Activated naive CD8-positive, alpha-beta T cell treated with anti-CD3 and anti-CD28 coated beads, Interleukin-2, amount 10 ng/mL, durations not matched to agents 7 days and 5 days (primary cell): Measurements from ENCODE around the gene ARIH2. TPM values are rescaled to one million over a fixed set of nuclear protein-coding genes. Genes with fewer than 3 reads are reported as not detected.

Experiments used
- ATAC-seq: fragments of 150-1000 bp; cut with Tn5 transposase; one replicate; pipeline ENCODE4 v1.10.0; 2021; ENCODE audit warnings: low read depth, moderate library complexity
- POLR2A ChIA-PET: fragments of 350-600 bp; sonication (Branson Sonifier 250); formaldehyde crosslinking; loops from one replicate; lab custom pipeline; 2021; ENCODE audit warnings: antibody characterized with exemption; lab: Charles Lee
- DNase-seq: peaks from one replicate; pipeline ENCODE4 v3.0.0; 2021
- H3K27ac Mint-ChIP-seq: one replicate; pipeline ENCODE4 v1.8.0; 2022; ENCODE audit warnings: mild to moderate bottlenecking, mixed read lengths
- H3K27me3 Mint-ChIP-seq: one replicate; pipeline ENCODE4 v1.8.0; 2022; ENCODE audit warnings: mild to moderate bottlenecking, moderate library complexity, mixed read lengths
- H3K36me3 Mint-ChIP-seq: one replicate; pipeline ENCODE4 v1.8.0; 2021; ENCODE audit warnings: mild to moderate bottlenecking, mixed read lengths
- H3K4me1 Mint-ChIP-seq: one replicate; pipeline ENCODE4 v1.8.0; 2021; ENCODE audit warnings: mixed read lengths
- H3K4me3 Mint-ChIP-seq: one replicate; pipeline ENCODE4 v1.8.0; 2022; ENCODE audit warnings: mild to moderate bottlenecking, moderate library complexity, mixed read lengths
- H3K9me3 Mint-ChIP-seq: one replicate; pipeline ENCODE4 v1.8.0; 2021; ENCODE audit warnings: mixed read lengths
- total RNA-seq, 2 experiments: library from RNA; stranded (reverse); gene quantifications; one replicate each; pipeline ENCODE4 v1.2.3, GENCODE V29; 2021

ARIH2 gene
- total RNA-seq = 100 to 1,000 TPM; 108 to 118 TPM

DNA sequence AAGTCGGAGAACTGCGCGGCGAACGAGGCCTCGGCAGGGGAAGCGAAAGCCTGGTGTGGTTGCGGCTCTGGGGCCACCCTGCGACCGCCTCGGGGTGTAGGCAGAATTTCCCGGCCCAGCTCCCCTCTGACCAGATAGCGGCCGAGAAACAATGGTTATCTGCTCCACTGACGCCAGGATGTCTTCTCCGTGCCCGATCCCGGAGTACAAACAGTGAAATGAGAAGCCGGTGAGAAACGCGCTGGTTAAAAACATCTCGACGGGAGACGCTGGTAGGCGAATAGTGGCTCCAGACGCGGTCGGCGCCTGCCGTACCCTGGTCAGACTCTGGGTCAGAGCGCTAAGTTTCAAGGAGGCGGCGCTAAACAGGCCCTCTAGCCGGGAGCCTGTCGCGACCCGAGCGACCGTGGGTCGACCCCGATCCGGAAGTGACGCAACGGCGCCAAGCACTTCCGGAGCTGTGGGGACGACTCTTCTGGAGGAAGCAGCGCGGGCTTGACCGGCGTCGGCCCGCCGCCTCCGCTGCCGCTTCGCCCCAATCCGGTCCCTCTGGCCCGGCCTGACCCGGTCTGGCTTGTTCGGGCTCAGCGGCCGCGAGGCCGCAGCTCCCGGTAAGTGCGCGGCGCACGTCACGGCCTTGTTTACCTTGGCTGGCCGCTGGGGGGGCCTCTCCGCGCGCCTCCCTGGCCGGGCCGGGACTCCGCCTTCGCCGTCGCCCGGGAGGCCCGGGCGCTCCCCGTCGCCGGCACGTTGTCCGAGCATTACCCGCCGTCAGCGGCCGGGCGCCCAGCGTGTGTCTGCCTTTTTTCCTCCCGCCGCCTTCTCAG, at the start of gene ARIH2:
Gene ARIH2 (plus strand): TSS at position 455 of the 827 bp plus-strand sequence. CDS start 8,717 bp downstream, outside the sequence.
- H3K9me3 Mint-ChIP-seq = no peaks in the 10 kb centered on the region
- H3K4me1 Mint-ChIP-seq = peaks cover 23% of the 10 kb centered on the region
- POLR2A ChIA-PET = interaction anchor here (0.6 to 3.9 kb wide), 16 partner anchors 10 to 218 kb away, joined by 3 to 69 read pairs (median 6); partner anchors contain the start of genes NDUFAF3, P4HTM, PRKAR2A and QRICH1
- ATAC-seq (peak; percentile 80), DNase-seq (peak; percentile 93)
- no peaks in the 10 kb centered on the region for H3K27me3 Mint-ChIP-seq
- H3K4me3 Mint-ChIP-seq = peak within 1 kb of the TSS; percentile 96
- H3K27ac Mint-ChIP-seq = peak within 1 kb of the TSS; percentile 99
- peaks cover 3% of the 10 kb centered on the region for H3K36me3 Mint-ChIP-seq

DNA sequence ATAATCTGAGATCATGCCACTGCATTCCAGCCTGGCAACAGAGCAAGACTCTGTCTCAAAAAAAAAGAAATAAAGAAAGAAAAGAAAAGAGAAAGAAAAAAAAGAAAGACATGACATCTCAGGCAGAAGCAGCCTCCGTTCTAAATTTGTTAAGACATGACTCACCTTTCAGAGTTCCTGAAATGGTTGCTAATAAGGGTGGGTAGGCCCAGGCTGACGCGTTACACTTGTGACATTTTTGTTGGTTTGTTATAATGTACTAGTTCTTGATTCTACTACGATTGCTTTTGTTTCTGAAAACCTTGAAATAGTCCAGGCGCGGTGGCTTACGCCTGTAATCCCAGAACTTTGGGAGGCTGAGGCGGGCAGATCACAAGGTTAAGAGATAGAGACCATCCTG, 41.0 kb upstream of the ARIH2 start:
- DNase-seq (no peak), ATAC-seq (no peak)
- Mint-ChIP-seq H3K36me3 (peaks cover 14% of the 10 kb centered on the region), H3K4me1 (no peaks in the 10 kb centered on the region), H3K27me3 (no peaks in the 10 kb centered on the region), H3K4me3 (no peak overlapping the region), H3K9me3 (no peaks in the 10 kb centered on the region), H3K27ac (peak overlapping the region; percentile 30)
- POLR2A ChIA-PET = no interaction called here

DNA sequence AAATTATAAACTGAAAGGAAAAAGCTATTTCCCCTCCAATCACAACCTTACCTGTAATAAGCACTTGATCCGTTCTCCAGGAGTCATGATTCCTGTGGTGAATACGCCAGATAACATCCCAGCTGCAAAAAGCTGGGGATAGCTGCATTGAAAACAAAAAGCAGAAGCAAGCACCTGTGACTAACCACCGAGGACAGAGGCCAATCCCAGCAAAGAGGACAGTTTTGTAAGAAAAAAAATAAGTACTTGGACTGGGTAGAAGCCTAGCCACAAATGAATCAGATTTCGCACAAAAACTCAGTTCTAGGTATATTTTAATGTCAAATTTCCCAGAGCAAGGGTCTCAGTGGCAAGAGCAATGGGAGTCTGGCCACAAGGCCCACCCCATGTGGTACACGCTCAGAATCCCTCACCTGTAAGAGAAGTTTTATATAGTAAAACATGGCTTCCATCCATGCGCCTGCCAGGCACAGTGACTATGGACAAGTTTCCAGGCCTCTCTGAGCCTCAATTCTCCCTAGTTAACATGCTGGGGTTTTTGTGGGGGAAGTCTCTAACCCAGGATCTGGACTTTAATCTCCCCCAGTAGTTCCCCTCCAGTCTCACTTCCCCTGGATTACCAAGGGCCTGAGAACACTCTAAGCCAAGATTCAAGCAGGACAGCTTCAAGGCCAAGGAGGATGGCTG, 39.2 kb upstream of the ARIH2 start:
- DNase-seq = no peak
- Mint-ChIP-seq H3K27ac (peak overlapping the region; percentile 57), H3K27me3 (no peaks in the 10 kb centered on the region), H3K4me1 (no peaks in the 10 kb centered on the region), H3K9me3 (no peaks in the 10 kb centered on the region), H3K4me3 (no peak overlapping the region), H3K36me3 (peaks cover 14% of the 10 kb centered on the region)
- POLR2A ChIA-PET = no interaction called here
- ATAC-seq = no peak

DNA sequence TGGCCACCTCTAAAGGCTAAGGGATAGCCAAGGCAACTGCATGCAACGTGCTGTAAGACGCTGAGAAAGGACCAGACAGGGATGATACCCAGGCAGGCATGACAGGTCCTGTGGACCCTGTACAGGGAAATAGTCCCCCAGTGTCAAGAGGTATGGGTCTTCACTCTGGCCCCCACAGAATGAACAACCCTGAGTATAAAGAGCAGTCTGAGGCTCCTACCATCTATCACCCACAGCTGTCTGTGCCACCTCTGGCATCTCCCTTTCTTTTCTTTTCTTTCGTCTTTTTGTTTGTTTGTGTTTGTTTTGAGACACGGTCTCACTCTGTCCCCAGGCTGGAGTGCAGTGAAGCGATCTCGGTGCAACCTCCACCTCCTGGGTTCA, 38.7 kb upstream of the ARIH2 start:
- DNase-seq = no peak
- POLR2A ChIA-PET = no interaction called here

DNA sequence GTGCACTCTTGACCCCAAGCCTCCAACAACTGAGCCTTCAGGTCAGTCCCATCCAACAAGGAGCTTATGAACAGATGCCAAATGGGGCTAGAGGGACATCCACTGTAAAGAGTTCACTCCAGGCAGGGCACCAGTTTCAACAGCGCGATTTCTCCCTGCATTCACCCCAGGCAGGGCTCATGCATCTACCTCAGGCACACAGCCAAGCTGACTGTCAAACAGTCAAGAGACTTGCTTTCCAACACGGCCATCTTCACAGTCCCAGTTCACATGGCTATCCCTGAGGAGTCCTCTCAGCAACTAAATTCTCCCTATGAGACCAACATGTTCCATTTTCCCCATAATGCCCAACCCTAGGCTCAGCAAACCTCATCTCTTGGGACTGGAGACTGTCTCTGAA, 37.6 kb upstream of the ARIH2 start:
- POLR2A ChIA-PET = no interaction called here
- ATAC-seq (no peak), DNase-seq (no peak)
- Mint-ChIP-seq H3K4me1 (no peaks in the 10 kb centered on the region), H3K27ac (peak overlapping the region; percentile 15), H3K27me3 (no peaks in the 10 kb centered on the region), H3K36me3 (peaks cover 15% of the 10 kb centered on the region), H3K4me3 (no peak overlapping the region), H3K9me3 (no peaks in the 10 kb centered on the region)

More for the DNA sequence above, 38.7 kb upstream of the ARIH2 start:
- H3K36me3 Mint-ChIP-seq = peaks cover 12% of the 10 kb centered on the region
- no peak for ATAC-seq
- no peaks in the 10 kb centered on the region for H3K9me3 Mint-ChIP-seq
- H3K27me3 Mint-ChIP-seq = no peaks in the 10 kb centered on the region
- no peaks in the 10 kb centered on the region for H3K4me1 Mint-ChIP-seq
- H3K4me3 Mint-ChIP-seq = no peak overlapping the region
- H3K27ac Mint-ChIP-seq = no peak overlapping the region

DNA sequence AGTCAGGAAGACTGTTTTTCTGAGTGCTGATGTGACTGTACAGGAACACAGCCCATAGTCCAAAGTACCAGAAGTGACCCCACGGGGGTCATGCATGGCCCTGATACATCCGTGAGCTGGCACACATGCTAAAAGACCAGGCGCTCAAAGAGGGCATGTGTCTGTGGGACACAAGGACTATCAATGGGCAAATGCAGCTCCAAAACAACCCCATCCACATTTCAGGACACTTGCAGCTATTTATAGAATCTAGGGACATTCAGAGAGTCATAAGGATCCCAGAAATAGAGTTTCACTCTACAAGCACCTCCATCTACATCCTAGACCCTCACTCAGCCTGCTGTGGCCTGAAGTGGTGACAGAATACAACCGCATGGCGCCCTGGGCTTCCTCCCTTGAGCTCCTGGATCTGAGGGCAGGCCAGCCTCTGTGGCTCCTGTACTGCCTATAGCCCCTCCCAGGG, 37.0 kb upstream of the ARIH2 start:
- Mint-ChIP-seq H3K4me3 (no peak overlapping the region), H3K27me3 (no peaks in the 10 kb centered on the region), H3K4me1 (no peaks in the 10 kb centered on the region), H3K36me3 (peaks cover 15% of the 10 kb centered on the region), H3K27ac (no peak overlapping the region), H3K9me3 (no peaks in the 10 kb centered on the region)
- POLR2A ChIA-PET = no interaction called here
- ATAC-seq = no peak
- DNase-seq = no peak

DNA sequence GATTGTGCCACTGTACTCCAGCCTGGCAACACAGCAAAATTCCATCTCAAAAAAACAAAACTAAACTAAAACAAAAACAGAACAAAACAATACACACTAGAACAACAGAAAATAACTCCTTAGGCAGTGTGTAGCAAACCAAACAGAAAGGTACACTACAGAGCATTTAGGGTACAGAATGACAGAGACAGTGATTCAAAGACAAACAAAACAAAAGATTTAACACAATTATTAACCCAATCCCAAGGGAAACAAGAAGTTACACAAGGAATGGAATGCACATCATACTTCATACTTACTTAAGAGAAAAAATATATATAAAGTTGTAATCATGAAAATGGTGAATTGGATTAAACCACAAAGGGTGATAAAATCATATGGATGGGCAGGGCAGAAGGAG, 32.9 kb upstream of the ARIH2 start:
- ATAC-seq (no peak), DNase-seq (no peak)
- no peak overlapping the region for H3K4me3 Mint-ChIP-seq
- H3K4me1 Mint-ChIP-seq = peaks cover 3% of the 10 kb centered on the region
- POLR2A ChIA-PET = interaction anchor here (1.5 kb wide), 1 partner anchor 12 kb away, joined by 4 read pairs; no protein-coding TSS in a partner anchor
- H3K9me3 Mint-ChIP-seq = no peaks in the 10 kb centered on the region
- H3K36me3 Mint-ChIP-seq = peaks cover 14% of the 10 kb centered on the region
- no peaks in the 10 kb centered on the region for H3K27me3 Mint-ChIP-seq
- no peak overlapping the region for H3K27ac Mint-ChIP-seq

DNA sequence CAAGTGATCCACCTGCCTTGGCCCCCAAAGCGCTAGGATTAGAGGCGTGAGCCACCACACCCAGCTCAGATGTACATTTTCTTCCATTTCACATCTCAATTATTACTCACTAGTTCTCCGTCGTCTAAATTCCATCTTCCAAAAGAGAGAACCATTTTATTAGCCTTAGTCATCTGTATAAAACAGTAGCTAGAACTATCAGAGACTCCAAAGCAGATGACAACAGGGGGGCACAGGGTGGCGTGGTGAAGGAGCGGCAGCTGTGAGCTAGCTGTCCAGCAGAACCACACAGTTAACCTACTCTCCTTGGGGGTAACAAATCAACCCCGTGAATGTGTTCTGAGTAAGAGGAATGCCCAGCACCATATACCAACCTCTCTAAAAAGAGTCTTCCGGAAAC, 27.0 kb upstream of the ARIH2 start:
- Mint-ChIP-seq H3K27me3 (no peaks in the 10 kb centered on the region), H3K27ac (no peak overlapping the region), H3K9me3 (no peaks in the 10 kb centered on the region), H3K4me1 (peaks cover 9% of the 10 kb centered on the region), H3K36me3 (peaks cover 17% of the 10 kb centered on the region), H3K4me3 (no peak overlapping the region)
- DNase-seq (no peak), ATAC-seq (no peak)
- POLR2A ChIA-PET = no interaction called here

DNA sequence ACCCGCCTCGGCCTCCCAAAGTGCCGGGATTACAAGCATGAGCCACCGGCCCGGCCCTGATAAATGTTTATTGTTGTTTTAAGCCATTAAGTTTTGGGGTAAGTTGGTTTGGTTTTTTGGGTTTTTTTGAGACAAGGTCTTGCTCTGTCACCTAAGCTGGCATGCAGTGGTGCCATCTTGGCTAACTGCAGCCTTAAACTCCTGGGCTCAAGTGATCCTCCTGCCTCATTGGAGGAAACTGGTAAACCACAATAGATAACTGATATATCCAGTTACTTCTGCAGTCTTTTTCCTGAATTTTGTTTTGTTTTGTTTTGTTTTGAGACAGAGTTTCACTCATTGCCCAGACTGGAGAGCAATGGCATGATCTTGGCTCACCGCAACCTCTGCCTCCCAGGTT, 24.1 kb upstream of the ARIH2 start:
- no peak overlapping the region for H3K4me3 Mint-ChIP-seq
- POLR2A ChIA-PET = interaction anchor here (0.6 to 0.7 kb wide), 2 partner anchors 66 to 981 kb away, joined by 3 to 5 read pairs; no protein-coding TSS in a partner anchor

DNA sequence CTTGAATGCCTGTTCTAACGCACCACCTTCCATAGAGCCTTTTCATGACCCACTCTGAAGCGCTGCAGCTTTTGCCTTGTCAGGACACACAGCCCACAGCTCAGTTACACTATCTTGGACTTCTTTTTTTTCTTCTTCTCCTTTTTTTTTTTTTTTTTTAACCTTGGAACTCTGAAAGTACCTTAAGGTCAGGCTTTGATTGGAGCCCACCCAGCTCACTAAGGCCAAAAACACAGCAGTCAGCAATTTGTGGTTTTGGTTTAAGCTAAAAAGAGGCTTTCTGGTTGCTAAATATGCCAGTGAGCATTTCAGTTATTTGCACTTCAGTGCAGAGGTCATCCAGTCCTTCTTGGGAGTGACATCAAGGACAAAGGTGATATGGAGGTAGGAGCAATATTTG, 21.7 kb upstream of the ARIH2 start:
- H3K27me3 Mint-ChIP-seq = no peaks in the 10 kb centered on the region
- no peak for ATAC-seq
- H3K36me3 Mint-ChIP-seq = peaks cover 11% of the 10 kb centered on the region
- H3K4me3 Mint-ChIP-seq = peak overlapping the region; percentile 45
- peaks cover 33% of the 10 kb centered on the region for H3K4me1 Mint-ChIP-seq
- peak overlapping the region; percentile 63 for H3K27ac Mint-ChIP-seq
- no peak for DNase-seq
- no peaks in the 10 kb centered on the region for H3K9me3 Mint-ChIP-seq
- POLR2A ChIA-PET = interaction anchor here (0.6 to 5.6 kb wide), 5 partner anchors 10 to 133 kb away, joined by 3 to 69 read pairs (median 4); partner anchors contain the start of genes ARIH2 and PRKAR2A

More for the DNA sequence above, 24.1 kb upstream of the ARIH2 start:
- Mint-ChIP-seq H3K27me3 (no peaks in the 10 kb centered on the region), H3K4me1 (peaks cover 27% of the 10 kb centered on the region), H3K9me3 (no peaks in the 10 kb centered on the region), H3K27ac (no peak overlapping the region), H3K36me3 (peaks cover 15% of the 10 kb centered on the region)
- DNase-seq (no peak), ATAC-seq (no peak)

DNA sequence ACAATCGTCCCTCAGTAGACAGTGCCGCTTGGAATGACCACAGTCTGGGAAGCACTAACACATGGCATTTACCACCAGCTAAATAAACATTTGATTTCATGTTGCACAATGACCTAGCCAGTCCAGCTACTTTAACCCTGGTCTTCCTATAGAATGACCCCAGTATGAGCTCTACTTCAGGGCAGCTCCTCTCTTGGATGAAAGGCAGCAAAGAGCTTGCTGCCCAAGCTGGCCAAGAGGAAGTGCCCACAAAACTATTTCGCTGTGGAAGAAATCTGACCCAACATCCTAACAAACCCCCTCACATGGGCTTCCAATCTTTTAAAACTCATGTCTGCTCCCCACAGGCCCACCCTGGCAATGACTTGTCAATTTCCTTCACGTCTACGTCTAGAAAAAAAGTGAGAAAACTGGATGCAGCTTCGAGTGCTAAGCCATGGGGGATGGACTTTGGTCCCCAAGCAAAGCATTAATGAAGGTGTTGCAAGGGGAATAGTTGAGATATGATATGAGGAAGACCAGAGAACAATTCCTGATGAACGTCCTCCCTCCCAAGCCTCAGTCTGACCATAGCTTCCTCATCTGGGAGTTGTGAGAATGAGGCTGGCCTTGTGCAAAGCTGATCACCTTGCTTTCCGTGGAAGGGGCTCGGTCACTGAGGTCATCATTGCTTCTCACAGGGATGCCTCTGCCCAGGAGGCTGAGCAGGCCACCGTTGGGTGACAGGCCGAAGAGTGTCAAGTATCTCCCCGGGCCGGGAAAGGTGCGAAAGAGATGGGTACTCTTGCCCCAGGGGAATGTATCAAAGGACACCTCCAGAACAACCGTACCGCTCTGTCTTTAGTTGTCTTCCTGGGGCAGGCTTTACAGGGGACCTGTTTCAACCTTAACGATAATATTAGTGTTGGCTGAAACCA, 20.9 kb upstream of the ARIH2 start:
- H3K36me3 Mint-ChIP-seq = peaks cover 11% of the 10 kb centered on the region
- POLR2A ChIA-PET = interaction anchor here (0.8 to 5.6 kb wide), 8 partner anchors 10 to 181 kb away, joined by 3 to 69 read pairs (median 8); partner anchors contain the start of genes ARIH2, IMPDH2, IP6K2 and PRKAR2A
- peak; percentile 7 for ATAC-seq

DNA sequence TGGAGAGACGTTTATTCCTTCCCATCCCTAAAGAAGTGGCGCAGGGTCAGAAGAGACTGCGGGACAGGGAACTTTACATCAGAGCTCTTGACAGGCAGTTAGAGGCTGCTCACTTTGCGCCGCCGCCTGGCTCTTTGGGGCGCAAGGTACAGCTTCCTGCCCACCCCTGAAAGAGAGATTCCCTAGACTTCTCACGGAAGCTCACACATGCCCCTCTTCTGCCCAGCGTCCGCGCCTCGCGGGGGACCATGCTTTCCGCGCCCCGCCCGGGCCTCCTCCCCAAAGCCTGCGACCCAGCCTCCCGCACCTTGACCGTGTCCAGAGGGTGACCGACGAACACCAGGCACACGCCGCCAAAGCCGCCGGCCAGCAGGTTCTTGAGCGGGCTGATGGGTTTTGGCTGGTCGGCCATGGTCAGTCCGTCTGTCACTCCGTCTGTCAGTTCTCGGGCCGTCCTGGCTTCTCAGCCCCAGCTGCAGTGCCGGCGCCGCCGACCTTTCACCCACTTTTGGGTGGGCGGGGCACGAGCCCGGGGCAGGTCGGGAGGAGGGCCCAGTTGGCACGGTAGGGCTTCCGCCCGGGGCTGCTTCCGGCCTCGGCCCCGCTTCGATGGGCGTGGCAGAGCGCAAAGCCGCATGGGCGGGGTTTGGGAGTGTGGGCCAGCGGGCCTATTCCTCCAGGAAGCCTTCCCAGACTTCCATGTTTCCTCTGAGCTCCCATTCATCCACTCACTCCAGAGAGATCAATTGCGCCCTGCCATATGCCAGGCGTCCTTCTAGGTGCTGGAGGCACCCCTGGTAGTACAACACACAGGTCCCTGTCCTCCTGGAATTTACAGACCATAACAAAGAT, 20.0 kb upstream of the ARIH2 start, which contains the start of gene SLC25A20:
Gene SLC25A20 (minus strand): TSS at position 500 of the 852 bp plus-strand sequence. CDS start 88 bp downstream, at position 412.
- peak; percentile 96 for DNase-seq
- POLR2A ChIA-PET = interaction anchor here (0.6 to 5.6 kb wide), 10 partner anchors 9 to 195 kb away, joined by 3 to 69 read pairs (median 4); partner anchors contain the start of genes ARIH2, IMPDH2, IP6K2 and PRKAR2A
- Mint-ChIP-seq H3K36me3 (peaks cover 11% of the 10 kb centered on the region), H3K27me3 (no peaks in the 10 kb centered on the region), H3K4me1 (peaks cover 35% of the 10 kb centered on the region), H3K4me3 (peak within 1 kb of the TSS; percentile 95), H3K9me3 (no peaks in the 10 kb centered on the region), H3K27ac (peak within 1 kb of the TSS; percentile 93)
- peak; percentile 93 for ATAC-seq

More for the DNA sequence above, 20.9 kb upstream of the ARIH2 start:
- H3K4me1 Mint-ChIP-seq = peaks cover 35% of the 10 kb centered on the region
- H3K9me3 Mint-ChIP-seq = no peaks in the 10 kb centered on the region
- peak; percentile 51 for DNase-seq
- H3K27me3 Mint-ChIP-seq = no peaks in the 10 kb centered on the region
- peak overlapping the region; percentile 93 for H3K27ac Mint-ChIP-seq
- peak overlapping the region; percentile 95 for H3K4me3 Mint-ChIP-seq
